GM21786 (cell line): Measurements from ENCODE around the gene COPE.

Experiments
- ATAC-seq: cut with Tn5 transposase; IDR thresholded peaks from one replicate; pipeline ENCODE4 v1.9.1; 2021; ENCODE audit not compliant: unreplicated experiment

Gene COPE

DNA sequence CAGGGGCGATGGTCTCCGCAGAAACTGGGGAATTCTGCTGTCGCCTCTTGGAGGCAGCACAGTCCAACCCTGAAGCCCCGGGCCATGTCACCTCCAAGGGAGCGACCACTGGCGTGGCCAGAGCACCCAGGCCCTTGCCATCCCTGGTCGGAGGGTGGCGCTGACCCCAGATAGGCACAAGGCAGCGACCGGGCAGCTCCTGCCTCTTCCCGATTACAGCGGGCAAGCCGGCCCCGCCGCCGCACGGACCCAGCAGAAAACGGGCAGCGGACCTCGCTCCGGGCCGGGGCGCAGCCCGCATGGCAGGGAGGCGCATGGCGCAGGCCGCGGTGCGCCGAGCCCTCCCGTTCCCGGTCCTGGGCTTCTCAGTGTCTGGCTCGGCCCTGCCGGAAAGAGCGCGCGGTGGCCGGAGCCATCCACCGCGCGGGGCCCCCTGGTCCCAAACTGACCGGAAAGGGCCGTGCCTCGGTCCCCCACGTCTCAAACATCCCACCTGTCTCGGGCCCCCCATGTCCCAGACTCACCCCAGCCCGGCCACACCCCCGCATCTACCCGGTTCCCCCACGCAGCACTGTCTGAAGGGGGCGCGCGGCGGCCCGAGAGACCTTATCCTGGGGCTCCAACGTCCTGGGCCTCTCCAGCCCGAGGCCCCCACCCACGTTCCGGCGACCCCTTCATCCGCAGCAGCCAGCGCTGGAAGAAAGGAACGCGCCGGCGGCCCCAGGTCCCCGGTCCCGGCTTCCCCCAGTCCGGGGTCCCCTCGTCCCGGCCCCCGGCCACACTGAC, 24.0 kb downstream of the COPE start:
- no peak for ATAC-seq

DNA sequence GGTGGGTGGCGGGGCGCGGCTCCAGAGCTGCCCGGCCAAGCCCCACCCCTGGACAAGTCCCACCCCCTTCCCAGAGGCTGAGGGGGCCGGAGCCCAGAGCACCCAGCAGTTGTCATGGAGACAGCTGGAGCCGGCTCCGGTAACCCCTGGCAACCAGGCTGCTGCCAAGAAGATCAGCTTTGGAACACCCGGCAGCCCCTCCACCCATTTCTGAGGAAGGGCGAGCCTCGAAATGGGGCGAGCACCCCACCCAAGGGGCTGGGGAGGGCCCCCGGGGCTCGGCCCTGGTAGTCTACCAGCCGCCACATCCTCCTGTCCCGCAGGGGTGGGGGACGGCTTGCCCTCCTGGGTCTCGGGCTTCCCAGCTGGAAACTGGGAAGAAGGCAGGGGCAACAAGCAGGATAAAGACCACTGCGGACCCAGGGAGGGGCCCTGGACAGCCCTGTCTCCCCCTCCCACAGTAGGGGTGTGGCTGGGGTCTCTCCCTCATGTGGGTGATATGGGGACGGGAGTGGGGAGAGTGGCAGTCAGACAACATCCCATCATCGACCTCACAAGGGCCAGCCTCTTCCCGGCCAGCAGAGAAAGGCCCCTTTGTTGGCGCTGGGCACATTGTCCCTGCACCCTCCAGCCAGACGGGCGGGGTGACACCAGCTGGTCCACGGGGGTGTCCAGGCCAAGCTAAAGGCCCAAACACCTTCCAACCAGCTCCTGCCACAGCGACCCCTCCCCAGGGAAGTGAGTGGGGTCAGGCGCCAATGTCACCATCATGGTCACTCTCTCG, 24.7 kb downstream of the COPE start:
- no peak for ATAC-seq

- no peak for ATAC-seq
Measured at GRCh38 chr19:18893587-18894253, 25.5 kb downstream of the COPE start.

GRCh38 chr19:18889949-18890745, 29.0 kb downstream of the COPE start:
- ATAC-seq: no peak

GRCh38 chr19:18886972-18887371, 32.2 kb downstream of the COPE start:
- no peak for ATAC-seq

GRCh38 chr19:18883526-18884304, 35.5 kb downstream of the COPE start:
- no peak for ATAC-seq

DNA sequence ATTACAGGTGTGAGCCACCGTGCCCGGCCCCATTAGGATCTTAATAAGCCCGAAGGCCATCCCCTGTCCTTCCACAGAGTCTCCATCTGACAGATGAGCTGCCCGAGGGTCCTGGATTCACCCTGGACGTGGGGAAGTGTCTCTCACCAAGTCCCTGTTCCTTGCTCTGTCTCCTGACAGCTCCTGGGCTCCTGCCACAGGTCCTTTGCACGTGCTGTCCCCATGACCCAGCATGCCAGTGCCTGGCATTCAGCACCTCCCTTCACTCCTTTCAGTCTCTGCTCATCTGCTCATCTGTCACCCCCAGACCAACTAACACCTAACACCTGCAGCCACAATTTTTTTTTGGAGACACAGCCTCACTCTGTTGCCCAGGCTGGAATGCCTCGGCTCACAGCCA, 37.7 kb downstream of the COPE start:
- ATAC-seq: no peak

DNA sequence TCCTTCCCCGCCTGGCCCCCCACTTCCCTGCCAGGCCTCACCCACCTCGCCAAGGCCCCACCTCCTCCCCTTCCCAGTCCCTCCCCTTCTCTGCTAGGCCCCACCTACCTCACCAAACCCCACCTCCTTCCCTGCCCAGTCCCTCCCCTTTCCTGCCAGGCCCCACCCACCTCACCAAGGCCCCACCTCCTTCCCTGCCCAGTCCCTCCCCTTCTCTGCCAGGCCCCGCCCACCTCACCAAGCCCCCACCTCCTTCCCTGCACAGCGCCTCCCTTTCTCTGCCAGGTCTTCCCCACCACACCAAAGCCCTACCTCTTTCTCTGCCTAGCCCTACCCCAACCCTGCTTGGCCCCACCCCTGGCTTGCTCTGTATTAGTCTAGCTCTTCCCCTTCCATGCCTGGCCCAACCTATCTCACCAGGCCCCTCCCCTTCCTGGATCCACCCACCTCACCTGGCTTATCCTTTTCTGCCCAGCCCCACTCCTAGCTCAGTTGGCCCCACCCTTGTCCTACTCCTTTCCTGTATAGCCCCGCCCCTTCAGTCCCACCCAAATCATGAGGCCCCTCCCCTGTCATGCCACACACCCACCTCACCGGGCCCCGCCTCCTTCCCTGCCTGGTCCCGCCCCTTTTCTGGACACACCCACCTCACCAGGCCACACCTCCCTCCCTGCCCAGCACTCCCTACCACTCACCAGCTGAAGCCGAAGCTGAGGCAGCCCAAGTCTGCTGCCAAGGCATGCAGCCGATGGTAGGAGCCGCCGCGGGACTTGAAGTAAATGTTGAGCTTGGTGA, 39.4 kb downstream of the COPE start:
- no peak for ATAC-seq

- no peak for ATAC-seq
Measured at GRCh38 chr19:18878858-18879578, 40.2 kb downstream of the COPE start.

DNA sequence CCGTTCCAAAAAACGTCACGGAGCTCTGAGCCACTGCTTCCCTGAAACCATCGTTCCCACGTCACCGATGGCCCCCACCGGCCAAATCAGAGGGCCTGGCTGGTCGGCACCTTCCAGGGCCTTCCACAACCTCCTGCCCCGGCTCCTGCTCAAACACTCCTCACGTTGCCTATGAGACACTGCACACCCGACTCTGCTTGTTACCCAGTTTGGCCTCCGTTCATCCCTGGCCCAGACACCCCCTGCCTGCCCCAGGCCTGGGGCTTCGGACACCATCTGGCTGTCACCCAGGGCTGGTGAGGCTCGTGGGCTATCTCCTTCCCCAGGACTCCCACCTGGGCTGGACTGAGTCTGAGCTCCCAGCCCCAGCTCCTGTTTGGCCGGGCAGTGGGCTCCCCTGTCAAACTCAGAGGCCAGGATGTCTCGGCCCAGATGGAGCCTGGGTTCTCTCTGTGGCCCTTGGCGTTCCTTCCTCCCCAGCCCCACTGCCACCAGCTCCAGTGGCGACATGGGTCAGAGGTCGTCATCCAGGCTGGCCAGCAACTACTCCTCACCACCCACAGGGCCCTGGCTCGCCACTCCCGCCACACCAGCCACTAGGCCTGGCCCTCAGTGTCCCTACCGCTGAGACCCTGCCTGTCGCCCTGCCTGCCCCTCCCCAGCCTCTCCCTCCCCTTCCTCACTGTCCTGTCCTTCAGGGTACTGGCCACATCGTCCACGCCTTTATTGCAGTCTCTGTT, 41.0 kb downstream of the COPE start:
- no peak for ATAC-seq

GRCh38 chr19:18876865-18877264, 42.3 kb downstream of the COPE start:
- no peak for ATAC-seq

DNA sequence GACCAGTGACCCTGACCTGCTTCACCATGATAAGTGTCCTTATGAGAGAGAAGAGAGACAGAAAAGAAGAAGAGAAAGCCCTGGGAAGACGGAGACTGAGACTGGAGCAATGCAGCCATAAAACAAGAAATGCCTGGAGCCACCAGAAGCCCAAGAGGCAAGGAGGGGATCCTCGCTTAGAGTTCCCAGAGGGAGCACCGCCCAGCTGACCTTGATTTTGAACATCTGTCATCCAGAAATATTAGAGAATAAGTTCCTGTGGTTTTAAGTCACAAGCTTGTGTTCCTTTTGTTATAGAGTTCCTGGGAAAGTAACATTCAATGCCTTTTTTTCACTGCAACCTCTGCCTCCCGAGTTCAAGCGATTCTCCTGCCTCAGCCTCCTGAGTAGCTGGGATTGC, 43.5 kb downstream of the COPE start:
- no peak for ATAC-seq

DNA sequence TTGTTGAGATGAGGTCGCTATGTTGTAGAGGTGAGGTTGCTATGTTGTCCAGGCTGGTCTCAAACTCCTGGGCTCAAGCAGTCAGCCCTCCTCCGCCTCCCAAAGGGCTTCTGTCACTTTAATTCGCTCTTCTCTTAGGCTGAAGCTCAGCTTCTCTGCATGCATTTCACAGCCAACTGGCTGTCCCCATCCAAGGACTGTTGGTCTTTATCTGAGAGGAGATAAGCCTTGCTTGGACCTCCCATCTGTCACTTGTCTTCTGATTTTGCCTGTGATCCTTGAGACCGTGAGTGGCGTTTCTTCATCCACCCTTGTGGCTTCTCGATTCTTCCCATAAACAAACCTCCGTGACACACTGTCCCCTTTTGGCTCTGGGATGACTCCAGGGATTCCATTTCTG, 47.6 kb downstream of the COPE start:
- no peak for ATAC-seq

DNA sequence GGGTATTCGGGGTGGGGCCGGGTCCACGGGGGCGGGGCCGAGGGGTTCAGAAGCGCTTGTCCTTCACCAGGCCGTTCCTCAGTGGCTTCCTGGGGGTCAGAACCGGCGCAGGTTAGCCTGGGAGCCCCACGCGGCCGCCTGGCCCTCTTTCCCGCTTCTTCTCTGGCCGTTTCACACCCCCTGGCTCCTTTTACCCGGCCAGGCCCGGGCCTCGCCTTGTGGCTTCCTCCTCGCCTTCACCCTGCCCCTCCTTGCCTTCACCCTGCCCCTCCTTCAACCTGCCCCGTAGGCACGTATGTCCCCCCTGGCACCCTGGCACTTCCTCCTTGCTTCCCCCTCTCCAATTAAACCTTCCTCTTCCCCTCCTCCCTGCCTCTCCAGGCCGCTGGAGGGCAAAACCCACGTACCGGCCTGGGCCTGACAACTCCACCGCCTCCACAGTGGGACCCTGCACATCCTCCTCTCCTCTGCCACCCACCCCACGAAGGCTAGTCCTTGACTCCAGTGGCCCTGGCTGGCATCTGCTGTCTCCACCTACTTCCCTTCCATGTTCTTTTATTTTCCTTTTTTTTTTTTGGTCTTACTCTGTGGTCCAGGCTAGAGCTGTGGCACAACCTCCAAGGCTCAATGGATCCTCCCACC, 48.5 kb downstream of the COPE start:
- no peak for ATAC-seq

DNA sequence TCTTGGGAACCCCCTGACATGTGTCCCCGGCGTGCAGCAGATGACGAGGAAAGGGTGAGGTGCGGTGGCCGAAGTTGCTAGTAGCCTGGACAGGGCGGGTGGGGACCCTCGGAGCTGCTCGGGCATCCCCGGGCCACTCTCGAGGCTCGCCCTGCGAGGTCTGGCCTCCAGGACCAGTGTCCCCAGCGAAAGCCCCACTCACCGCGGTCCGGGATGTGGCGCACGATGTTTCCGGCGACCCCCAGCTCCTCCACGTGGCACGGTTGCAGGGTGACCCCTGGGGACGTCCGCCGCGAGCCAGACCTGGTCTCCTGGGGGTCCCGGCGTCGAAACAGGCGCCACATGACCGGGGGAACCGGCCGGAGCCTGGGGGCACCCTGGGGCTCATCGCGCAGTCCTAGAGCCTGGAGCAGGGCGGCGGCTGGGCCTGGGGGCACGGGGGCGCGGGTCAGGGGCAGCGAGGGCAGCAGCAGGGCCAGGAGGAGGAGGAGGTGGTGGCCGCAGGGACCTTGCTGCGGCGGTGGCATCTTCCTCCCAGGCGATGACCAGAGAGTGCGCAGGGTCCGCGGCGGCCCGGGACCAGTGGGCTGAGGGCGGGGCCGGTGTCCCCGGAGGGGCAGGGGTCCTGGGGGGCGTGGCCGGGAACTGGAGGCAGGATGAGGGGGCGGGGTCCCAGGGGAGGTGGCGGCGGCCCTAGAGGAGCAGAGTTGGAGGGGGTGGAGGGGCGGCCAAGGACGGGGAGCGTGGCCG, 49.2 kb downstream of the COPE start:
- ATAC-seq: no peak

DNA sequence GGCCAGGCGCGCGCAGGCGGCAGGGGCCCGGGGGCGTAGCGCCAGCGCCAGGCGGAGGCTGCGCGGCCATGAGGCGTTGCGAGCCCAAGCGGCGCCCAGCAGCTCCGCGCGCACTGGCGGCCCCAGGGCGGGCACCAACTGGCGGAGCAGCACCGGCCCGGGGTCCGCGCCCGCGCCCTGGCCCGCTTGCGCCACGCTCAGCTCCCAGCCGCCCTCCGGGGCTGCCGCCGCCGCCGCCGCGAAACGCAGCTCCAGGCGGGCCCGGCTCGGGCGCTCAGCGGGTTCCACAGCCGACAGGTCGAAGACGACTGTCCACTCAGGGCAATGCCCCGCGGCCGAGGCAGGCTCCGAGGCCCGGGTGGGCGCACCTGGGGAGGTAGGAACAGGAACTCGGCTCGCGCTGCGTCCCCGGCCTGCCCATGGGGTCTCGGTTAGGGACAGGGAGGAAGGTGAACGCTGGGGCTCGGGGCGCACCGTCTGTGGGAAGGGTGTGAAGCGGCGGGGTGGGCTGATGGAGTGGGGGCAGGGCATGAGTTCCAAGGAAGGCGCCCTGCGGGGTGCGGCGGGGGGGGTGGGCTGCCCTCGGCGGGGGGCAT, 50.1 kb downstream of the COPE start:
- no peak for ATAC-seq
